Fibroblast of villous mesenchyme (primary cell): ENCODE measurements around the gene HSPB6. TPM values are rescaled to one million over a fixed set of nuclear protein-coding genes. Genes with fewer than 3 reads are reported as not detected.

ENCODE experiments used
- DNase-seq: peaks from one replicate; pipeline ENCODE4 v3.0.0-alpha.2; 2010; ENCODE audit warnings: low read depth
- H3K4me3 ChIP-seq: 2 replicates; pipeline ENCODE4 v1.5.1; 2011; ENCODE audit warnings: low read depth, mild to moderate bottlenecking, low read length
- CTCF ChIP-seq: IDR thresholded peaks from 2 replicates; pipeline ENCODE4 v1.5.1; 2012; ENCODE audit warnings: low read depth, mild to moderate bottlenecking, low read length; ENCODE audit not compliant: insufficient read depth
- total RNA-seq: library from RNA; depleted of rRNA; stranded (reverse); fragments of >200 nt; gene quantifications from 2 replicates; pipeline ENCODE4 v1.2.3, GENCODE V29; 2012

HSPB6 gene
- total RNA-seq, 1 donor: 20.7 TPM

DNA sequence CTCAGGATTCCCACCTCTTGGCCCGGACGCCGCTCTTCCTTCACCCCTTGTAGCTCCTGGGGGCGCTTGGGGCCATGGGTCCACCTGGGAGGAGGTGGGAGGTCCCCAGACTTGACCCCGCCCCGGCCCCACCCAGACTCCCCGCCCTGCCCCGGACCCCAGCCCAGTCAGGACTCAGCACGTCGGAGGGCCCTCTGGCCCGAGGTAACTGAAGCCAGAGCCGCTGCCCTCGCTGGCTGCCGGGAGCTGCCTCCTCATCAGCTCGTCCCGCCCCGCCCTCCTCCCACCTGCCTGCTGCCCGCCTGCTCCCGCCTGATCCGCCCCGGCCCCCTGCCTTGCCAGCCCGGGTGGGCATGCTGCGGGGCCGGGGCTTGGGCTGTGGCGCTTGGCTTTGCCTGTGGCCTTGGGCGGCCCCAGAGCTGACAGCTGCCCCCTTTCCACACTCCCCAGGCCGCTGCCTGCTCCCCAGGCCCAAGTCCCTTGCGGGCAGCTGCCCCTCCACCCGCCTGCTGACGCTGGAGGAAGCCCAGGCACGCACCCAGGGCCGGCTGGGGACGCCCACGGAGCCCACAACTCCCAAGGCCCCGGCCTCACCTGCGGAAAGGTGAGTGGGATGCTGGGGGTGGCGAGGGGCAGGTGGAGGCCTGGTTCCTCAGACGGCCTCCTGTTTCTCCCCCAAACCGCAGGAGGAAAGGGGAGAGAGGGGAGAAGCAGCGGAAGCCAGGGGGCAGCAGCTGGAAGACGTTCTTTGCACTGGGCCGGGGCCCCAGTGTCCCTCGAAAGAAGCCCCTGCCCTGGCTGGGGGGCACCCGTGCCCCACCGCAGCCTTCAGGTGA lies 27.9 kb upstream of the HSPB6 start:
- H3K4me3 ChIP-seq: no peak overlapping the region
- no peak for DNase-seq
- TF ChIP-seq CTCF: no peak

DNA sequence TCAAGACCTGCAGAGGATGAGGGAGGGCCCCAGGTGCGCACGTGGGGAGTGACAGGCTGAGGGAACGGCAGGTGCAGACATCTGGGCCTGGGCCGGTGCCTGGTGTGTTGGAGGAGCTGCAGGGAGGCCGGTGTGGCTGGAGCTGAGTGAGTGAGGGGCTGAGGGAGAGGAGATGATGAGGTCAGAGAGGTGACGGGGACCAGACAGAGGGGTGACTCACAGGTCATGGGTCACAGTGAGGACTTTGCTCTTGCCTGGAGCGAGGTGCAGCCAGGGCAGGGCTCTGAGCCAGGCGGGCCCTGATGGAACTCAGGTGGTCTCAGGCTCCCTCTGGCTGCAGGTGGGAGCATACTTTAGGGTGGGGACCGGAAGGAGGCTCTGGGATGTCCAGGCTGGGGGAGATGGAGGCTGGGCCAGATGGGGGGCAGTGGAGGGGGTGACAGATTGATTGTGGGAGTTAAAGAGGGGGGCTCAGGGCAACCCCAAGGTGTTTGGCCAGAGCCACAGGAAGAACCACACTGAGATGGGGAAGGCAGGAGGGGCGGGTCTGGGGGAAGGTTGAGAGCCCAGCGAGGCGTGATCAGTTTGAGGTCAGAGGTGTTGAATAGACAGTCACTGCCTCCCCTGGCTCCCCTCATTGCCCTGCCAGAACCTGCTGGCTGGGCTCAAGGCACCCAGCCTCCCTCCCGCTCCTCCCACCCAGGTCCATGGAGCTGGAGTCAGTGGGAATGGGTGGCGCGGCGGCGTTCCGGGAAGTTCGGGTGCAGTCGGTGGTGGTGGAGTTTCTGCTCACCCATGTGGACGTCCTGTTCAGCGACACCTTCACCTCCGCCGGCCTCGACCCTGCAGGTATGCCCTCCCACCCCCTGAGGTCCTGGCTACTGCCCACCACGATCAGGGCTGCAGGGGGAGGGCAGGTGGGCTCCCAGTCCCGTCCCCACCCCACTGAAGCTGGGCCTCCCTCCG lies 26.9 kb upstream of the HSPB6 start:
- H3K4me3 ChIP-seq: no peak overlapping the region
- DNase-seq: no peak
- TF ChIP-seq CTCF: no peak

DNA sequence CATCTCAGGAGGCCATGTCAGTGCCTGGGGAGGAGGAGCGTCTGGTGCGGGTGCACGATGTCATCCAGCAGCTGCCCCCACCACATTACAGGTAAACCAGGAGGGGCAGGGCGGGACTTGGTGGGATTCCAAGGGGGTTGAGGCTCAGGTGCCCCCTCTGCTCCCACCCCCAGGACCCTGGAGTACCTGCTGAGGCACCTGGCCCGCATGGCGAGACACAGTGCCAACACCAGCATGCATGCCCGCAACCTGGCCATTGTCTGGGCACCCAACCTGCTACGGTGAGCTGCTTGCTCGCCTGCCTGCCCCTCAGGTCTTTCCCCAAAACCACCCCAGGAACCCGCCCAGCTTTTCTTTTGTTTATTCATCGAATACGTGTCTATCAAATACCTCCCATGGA lies 25.8 kb upstream of the HSPB6 start:
- DNase-seq: no peak
- TF ChIP-seq CTCF: no peak
- H3K4me3 ChIP-seq: no peak overlapping the region

DNA sequence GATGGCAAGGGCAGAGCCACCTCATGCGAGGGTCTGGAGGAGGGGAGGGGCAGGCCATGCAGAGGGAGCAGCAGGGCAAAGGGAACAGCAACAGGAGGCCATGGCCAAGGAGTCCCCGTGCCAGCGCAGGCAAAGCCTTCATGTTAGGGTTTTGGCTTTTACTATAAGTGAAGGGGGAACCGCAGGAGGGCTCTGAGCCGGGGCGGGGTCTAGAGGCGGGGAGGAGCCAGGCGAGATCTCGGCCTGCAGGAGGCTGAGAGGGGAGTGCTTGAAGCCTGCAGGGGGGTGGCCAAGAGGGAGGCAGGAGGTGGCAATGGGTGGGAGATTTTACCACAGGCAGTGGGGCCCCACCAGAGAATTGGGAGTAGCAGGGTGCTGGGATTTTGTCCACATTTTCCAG lies 24.8 kb upstream of the HSPB6 start:
- no peak for TF ChIP-seq CTCF
- no peak overlapping the region for H3K4me3 ChIP-seq
- no peak for DNase-seq

- TF ChIP-seq CTCF: no peak
- DNase-seq: no peak
- no peak overlapping the region for H3K4me3 ChIP-seq
Observed at GRCh38 chr19:35780717-35781116, 23.9 kb upstream of the HSPB6 start.

- H3K4me3 ChIP-seq: no peak overlapping the region
- no peak for DNase-seq
- no peak for TF ChIP-seq CTCF
Observed at GRCh38 chr19:35780058-35780457, 23.2 kb upstream of the HSPB6 start.
